Measurements from ENCODE around the gene CAPZA3.
"Not testable (repeated sequence)": the region's sequence is repeated elsewhere in the genome, so short reads cannot be mapped to it uniquely, and the experiment has no call there.

Gene CAPZA3, protein sequence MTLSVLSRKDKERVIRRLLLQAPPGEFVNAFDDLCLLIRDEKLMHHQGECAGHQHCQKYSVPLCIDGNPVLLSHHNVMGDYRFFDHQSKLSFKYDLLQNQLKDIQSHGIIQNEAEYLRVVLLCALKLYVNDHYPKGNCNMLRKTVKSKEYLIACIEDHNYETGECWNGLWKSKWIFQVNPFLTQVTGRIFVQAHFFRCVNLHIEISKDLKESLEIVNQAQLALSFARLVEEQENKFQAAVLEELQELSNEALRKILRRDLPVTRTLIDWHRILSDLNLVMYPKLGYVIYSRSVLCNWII

DNA sequence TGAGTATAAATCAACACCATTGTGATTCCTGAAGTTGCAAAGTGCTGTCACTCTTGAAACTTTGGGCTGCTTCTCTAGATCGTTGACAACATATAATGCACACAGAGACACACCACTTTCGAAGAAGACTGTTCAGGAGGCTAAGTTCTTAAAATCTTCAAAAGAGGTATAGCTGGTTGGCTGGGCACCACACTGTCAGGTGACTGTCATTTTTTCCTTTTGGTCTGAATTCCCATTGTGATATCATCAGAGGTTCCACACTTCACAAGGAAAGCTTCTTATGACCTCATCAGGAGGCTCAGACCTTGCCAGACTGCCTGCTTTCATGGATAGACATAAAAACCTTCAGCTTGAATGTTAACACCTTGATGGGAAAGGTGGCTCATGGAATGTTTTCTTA is at the start of gene CAPZA3, which contains the start of gene PLCZ1:
TSS of gene CAPZA3 (plus strand) at position 301 of the 400 bp plus-strand sequence. CDS start 150 bp downstream, outside the sequence.
TSS of gene PLCZ1 (minus strand) at position 194 of the 400 bp plus-strand sequence. CDS start 641 bp downstream, outside the sequence.
- DNase-seq (ENCODE audit: low read depth) = no peak

DNA sequence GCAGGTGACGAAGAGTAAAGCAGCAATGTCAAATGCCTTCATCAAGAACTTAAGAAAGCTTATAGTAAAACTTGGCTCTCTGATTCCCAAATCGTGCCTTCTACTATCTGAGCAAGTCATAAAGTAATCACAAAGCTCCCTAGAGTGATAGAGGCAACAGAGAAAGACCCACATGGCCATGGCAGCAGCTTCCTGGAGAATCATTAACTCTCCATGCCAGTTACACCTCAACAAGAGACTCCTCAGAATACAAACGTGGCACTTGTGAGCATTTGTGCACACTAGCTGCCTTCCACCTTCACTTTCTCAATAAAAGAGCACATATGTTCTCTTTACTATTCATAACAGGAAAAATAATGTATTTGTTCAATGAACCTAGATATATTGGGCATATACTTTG is 48.1 kb upstream of the CAPZA3 start:
- no peak for DNase-seq (ENCODE audit: low read depth)

DNA sequence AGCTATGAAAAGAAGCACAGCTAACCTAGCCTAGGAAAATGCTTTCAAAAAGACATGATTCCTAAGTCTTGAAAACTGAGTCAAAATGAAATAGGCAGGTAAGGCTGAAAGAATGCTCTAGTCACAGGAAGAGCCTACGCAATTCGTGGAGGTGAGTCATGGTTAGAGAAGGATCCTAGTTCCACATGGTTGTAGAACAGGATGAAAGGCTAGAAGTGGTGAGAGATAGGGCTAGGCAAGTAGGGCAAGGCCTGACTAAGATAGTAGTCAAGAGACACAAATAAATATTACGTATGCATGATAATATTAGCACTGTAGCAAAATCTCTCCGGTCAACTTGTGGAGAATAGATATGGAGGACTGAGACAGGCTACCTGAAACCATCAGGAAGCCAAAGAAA is 47.3 kb upstream of the CAPZA3 start:
- no peak for DNase-seq (ENCODE audit: low read depth)

DNA sequence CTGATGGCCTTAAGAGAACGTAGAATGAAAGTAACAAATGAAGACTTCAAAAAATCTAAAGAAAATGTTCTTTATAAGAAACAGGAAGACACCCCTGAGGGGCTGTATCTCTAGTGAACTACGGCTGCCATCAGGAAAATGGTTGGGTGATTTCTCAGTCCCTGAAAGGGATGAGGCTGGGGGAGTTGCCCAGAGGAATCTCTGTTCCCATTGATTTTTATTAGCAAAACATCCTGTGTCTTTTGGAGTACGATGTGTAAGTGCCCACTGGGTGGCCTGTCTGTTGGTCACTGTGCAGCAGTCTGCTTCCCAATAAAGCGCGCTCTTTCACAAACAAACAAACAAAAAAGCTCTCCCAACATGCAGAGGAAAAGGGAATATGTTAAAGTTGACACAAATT is 43.9 kb upstream of the CAPZA3 start:
- not testable (repeated sequence) for DNase-seq (ENCODE audit: low read depth)

DNA sequence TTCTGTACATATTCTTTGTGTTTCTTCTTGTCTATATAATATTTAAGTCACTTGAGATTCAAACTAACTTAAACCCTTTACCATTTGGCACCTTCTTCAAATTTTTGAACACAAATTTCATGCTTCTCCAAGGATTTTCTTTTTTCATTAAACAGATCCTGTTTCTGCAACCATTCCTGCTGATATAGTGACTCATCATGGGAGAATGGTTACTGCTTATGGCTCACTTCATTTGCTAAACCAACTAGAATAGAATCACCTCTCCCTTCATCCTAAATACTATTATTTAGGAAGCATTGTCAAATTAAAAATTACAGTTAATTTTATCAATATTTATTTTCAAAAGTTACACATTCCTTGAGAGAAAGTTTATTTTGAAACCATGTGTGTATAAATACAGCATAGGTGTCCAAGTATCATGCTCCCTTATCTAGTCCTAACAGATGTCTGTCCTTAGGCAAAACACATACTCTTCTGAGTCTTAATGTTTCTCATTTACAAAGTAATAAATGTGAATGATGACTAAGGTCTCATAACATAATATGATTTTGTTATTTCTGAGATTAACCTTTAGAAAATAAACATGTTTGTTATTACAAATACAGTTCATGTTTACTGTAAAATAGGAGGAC is 40.8 kb upstream of the CAPZA3 start:
- DNase-seq (ENCODE audit: low read depth) = no peak

DNA sequence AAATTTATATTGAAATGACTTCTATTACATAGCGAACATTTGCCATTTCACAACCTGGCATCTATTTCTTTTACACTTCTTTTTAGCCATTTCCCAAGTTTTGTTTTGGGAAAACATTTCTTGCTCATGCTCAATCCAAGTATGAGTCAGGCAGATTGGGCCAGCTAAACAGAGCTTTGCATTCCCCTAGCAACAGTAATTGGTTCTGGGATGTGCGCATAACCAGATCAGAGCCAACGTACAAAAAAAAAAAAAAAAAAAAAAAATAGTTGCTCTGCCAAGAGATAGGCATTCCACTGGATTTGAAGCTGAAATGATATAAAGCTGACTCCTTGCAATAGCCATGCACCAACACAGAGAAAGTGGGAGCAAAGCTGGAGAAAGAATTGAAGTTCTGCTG is 37.6 kb upstream of the CAPZA3 start:
- DNase-seq (ENCODE audit: low read depth) = no peak

DNA sequence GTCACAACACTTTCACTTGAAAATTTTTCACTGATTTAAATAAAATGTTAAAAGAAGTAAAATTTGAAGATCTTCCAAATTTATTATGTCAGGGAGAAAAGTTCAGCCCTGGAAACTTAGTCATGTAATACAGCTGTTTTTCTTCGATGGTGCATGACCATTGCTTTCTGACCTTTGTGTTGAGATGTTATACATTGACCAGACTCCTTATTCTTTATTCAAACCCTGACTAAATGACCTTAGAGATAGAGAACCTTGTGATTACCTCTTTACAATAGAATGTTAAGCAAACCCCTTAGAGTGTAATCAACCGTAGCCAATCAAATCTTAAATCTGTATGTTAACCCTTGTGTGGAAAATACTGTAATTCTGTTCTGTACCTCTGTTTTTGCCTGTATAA is 34.6 kb upstream of the CAPZA3 start:
- no peak for DNase-seq (ENCODE audit: low read depth)

DNA sequence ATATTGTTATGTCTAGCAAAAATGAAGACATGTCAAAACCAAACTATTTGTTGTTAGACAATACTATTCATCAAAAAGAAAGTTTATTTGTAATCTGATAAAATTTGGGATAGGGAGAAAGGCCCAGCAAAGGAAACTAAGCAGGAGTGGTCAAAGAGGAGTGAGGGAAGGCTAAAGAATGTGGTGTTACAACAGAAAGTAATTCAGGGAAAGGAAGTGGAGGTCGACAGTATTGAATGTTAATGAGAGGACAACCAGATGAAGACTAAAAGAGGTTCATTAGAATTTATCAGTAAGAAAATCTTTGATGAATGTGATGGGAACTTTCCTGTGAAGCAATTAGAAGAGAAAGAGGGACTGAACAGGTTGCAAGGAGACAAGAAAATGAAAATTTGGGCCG is 34.0 kb upstream of the CAPZA3 start:
- DNase-seq (ENCODE audit: low read depth) = no peak

DNA sequence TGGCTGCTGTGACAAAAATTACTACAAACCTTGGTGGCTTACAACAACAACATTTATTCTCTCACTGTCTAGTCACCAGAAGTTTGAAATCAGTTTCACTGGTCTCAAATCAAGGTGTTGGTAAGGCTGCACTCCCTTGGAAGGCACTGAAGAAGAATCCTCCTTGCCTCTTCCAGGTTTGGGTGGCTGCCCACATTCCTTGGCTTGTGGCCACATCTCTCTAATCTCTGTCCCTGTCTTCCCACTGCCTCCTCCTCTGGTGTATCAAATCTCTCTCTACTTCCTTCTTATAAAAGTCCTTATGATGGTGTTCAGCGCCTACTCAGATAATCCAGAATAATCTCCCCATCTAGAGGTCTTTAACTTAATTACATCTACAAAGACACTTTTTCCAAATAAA is 31.1 kb upstream of the CAPZA3 start:
- no peak for DNase-seq (ENCODE audit: low read depth)

DNA sequence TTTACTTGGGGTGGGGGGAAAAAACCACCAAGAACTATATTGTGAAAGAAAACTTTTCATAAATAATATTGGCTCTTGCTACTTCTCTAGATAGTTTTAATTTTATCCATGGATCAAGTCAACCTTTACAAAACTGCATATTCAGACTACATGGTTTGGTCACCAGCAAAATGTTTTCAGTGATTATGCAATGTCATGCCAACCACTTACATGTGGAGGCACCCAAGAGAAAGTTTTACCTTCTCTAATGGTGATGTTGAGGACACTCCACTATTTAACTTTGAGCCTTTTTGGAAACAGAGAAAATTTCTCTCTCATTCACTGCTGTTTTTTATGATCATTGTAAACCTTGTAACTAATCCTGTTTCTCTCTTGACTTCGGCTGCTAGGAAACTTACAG is 21.7 kb upstream of the CAPZA3 start:
- DNase-seq (ENCODE audit: low read depth) = no peak

GRCh38 chr12:18718462-18718861 is 19.5 kb upstream of the CAPZA3 start:
- DNase-seq (ENCODE audit: low read depth) = no peak

GRCh38 chr12:18719922-18720510 is 17.9 kb upstream of the CAPZA3 start:
- DNase-seq (ENCODE audit: low read depth) = no peak

DNA sequence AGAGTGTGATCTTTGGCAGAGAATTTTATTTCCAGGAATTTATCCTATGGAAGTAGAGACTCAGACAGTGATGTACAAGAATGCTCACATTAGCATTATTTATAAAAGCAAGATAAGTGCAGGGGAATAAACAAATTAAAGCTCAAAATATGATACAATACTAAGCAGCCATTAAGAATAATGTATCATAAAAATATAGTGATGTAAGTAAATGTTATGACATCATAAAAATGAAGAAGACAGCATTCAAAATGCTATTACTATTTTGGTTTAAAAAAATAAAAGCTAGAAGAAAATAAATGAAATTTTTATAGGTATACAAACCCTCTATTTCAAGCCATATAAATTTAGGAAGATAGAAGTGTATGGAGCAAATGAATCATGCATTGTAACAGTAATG is 17.2 kb upstream of the CAPZA3 start:
- no peak for DNase-seq (ENCODE audit: low read depth)

DNA sequence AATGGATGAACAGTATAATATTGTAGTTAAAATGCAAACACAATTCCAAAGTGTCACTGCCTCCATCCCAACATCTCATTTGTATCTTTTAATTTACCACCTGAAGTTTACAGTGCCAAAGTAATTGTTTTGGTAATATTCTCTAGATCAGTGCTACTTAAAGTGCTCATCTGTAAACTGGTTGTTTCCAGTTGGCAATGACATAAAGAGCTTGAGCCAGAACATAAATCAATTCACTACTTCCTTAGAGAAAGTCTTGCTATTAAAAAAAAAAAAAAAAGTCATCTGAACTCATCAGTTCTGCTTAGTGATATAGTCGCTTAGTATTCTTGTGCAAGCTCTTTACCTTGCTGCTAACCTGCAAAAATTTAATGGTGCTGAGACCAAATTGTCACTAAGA is 16.5 kb upstream of the CAPZA3 start:
- DNase-seq (ENCODE audit: low read depth) = no peak

DNA sequence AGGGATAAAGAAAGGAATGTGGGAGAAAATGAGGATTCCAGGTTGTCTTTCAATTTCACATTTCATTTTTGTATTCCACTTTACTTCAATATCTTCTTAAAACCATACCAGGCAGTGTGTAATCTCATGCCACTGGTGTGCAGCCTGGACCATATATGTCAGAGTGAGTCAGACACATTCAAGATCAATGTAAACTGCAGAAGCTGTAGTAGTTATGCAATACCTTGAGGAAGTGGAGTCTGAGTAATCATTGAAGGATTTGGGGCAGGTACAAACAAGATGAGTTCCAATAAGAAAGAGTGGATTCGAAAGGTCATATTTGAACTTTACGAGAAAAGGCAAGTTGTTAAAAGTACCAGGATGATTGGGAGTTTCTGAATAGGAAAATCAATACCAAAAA is 14.2 kb upstream of the CAPZA3 start:
- no peak for DNase-seq (ENCODE audit: low read depth)

- no peak for DNase-seq (ENCODE audit: low read depth)
These were observed 6.8 kb upstream of the CAPZA3 start for GRCh38 chr12:18731156-18731555.

- no peak for DNase-seq (ENCODE audit: low read depth)
These were observed 10.0 kb downstream of the CAPZA3 start for GRCh38 chr12:18747895-18748294.

GRCh38 chr12:18749386-18749957 is 11.6 kb downstream of the CAPZA3 start:
- no peak for DNase-seq (ENCODE audit: low read depth)

- no peak for DNase-seq (ENCODE audit: low read depth)
These were observed 12.2 kb downstream of the CAPZA3 start for GRCh38 chr12:18750085-18750484.

DNA sequence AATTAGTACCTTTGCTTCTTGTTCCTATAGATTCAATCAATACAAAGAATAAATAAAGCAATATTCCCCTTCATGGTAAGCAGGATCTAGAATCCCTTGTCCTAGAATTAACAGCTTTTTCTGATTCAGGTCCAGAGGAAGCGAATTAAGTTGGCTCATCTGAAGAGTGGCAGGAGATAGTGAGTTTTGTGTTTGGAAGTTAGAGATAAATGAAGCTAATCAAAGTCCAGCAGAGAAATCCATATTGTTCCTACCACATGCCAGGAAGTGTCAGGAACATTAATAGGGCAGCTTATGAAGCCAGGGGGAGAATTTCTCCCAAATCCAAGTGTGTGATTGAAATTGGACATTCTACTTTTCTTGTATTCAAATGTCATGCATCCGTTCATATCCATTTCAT is 13.9 kb downstream of the CAPZA3 start:
- DNase-seq (ENCODE audit: low read depth) = no peak

DNA sequence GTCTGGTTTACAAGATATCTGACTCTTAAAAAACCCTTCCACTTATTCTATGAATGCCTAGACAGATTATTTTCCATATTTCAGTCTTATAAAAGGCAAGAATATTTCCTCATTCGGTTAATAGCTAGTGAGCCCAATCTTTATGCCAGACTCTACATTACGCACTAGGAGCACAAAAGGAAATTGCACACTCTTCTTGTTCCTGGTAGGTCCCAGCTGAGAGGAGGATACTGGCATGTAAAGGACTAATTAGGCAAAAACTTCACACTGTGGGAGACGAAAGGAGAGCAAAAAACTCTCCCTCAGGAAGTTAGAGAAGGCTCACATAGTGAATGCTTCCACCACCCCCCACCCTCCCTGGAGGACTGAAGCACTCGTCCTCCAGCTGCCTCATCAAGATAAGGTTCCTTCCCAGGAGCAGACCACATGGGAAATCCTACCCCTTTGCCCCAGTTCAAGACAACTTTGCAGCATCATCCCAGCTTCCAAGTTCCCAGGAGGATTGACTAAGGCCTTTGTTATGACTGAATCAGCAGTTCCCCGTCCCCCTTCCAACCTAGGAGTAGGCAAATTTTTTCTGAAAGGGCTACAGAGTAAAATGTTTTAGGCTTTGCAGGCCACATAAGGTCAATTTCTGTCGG is 14.5 kb downstream of the CAPZA3 start:
- no peak for DNase-seq (ENCODE audit: low read depth)

DNA sequence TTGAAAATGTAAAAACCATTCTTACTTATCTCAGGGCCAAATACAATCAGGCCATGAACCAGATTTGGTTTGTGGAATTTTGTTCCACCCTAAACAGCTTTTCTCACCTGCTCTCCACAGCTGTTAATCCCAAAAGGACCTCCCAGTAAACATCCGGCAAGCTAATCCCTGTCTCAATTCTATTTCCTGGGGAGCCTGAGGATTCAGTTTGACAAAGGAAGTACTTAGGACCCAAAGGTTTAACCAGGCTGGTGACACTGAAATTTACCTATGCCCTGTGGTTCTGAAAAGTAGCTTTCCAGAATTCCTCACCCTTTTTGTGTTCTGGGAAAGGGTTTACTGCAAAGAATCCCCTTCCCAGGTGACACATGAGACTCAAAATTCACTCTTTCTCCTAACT is 15.0 kb downstream of the CAPZA3 start:
- DNase-seq (ENCODE audit: low read depth) = no peak

All from stimulated activated CD8-positive, alpha-beta memory T cell treated with anti-CD3 and anti-CD28 coated beads, Interleukin-4, amount 100 ng/mL, for 24 hours (primary cell).